Measurements from ENCODE around the gene HOXD10.

HOXD10 gene

GRCh38 chr2:176114120-176114929 lies 2.3 kb upstream of the HOXD10 start:
- no peak for TF ChIP-seq Cebpa-rat (IDR thresholded peaks at IDR 0.05)
- no peaks in the 10 kb centered on the region for H3K36me3 ChIP-seq
- H3K4me2 ChIP-seq: no peak overlapping the region
- peaks cover 92% of the 10 kb centered on the region for H4K20me1 ChIP-seq
- no peak overlapping the region for H3K4me3 ChIP-seq
- no peaks in the 10 kb centered on the region for H3K4me1 ChIP-seq
- H3K9me3 ChIP-seq: peaks cover 62% of the 10 kb centered on the region
- no peak overlapping the region for H3K27ac ChIP-seq
- peaks cover 100% of the 10 kb centered on the region for H3K27me3 ChIP-seq
- H3K9ac ChIP-seq: no peak overlapping the region

GRCh38 chr2:176114930-176115625 lies 1.5 kb upstream of the HOXD10 start:
- peaks cover 100% of the 10 kb centered on the region for H3K27me3 ChIP-seq

GRCh38 chr2:176117162-176117822 lies 714 bp downstream of the HOXD10 start:
- H3K9ac ChIP-seq: no peak overlapping the region
- no peak for TF ChIP-seq Cebpa-rat (IDR thresholded peaks at IDR 0.05)
- no peak overlapping the region for H3K4me2 ChIP-seq
- peaks cover 100% of the 10 kb centered on the region for H3K27me3 ChIP-seq
- peaks cover 90% of the 10 kb centered on the region for H4K20me1 ChIP-seq
- H3K4me1 ChIP-seq: no peaks in the 10 kb centered on the region
- 0 out of 2 replicates have a peak overlapping the region, but pooled peaks have one; percentile 2 for H3K4me3 ChIP-seq
- H3K36me3 ChIP-seq: no peaks in the 10 kb centered on the region
- peaks cover 74% of the 10 kb centered on the region for H3K9me3 ChIP-seq
- no peak overlapping the region for H3K27ac ChIP-seq

More at GRCh38 chr2:176114930-176115625, 1.5 kb upstream of the HOXD10 start:
- Histone ChIP-seq H3K4me3 (no peak overlapping the region), H3K4me1 (no peaks in the 10 kb centered on the region), H3K4me2 (no peak overlapping the region), H3K9ac (no peak overlapping the region), H3K27ac (no peak overlapping the region), H4K20me1 (peaks cover 90% of the 10 kb centered on the region), H3K36me3 (no peaks in the 10 kb centered on the region), H3K9me3 (peaks cover 62% of the 10 kb centered on the region)
- no peak for TF ChIP-seq Cebpa-rat (IDR thresholded peaks at IDR 0.05)

- H3K36me3 ChIP-seq: no peaks in the 10 kb centered on the region
- H3K27ac ChIP-seq: no peak overlapping the region
- peaks cover 90% of the 10 kb centered on the region for H4K20me1 ChIP-seq
- peaks cover 100% of the 10 kb centered on the region for H3K27me3 ChIP-seq
- no peak for TF ChIP-seq Cebpa-rat (IDR thresholded peaks at IDR 0.05)
- peaks cover 74% of the 10 kb centered on the region for H3K9me3 ChIP-seq
- no peaks in the 10 kb centered on the region for H3K4me1 ChIP-seq
- no peak overlapping the region for H3K4me2 ChIP-seq
- no peak overlapping the region for H3K9ac ChIP-seq
- H3K4me3 ChIP-seq: 0 out of 2 replicates have a peak overlapping the region, but pooled peaks have one; percentile 2
These were observed 1.3 kb downstream of the HOXD10 start for GRCh38 chr2:176117823-176118371.

GRCh38 chr2:176118601-176119339 lies 2.2 kb downstream of the HOXD10 start:
- Histone ChIP-seq H3K4me3 (no peak overlapping the region), H3K9me3 (peaks cover 78% of the 10 kb centered on the region), H3K27ac (no peak overlapping the region), H3K4me1 (no peaks in the 10 kb centered on the region), H3K9ac (no peak overlapping the region), H3K36me3 (no peaks in the 10 kb centered on the region), H4K20me1 (peaks cover 93% of the 10 kb centered on the region), H3K27me3 (peaks cover 100% of the 10 kb centered on the region), H3K4me2 (no peak overlapping the region)
- TF ChIP-seq Cebpa-rat (IDR thresholded peaks at IDR 0.05): no peak

GRCh38 chr2:176120364-176121189 lies 4.0 kb downstream of the HOXD10 start:
- Histone ChIP-seq H3K9ac (no peak overlapping the region), H3K4me2 (no peak overlapping the region), H3K27ac (no peak overlapping the region), H3K9me3 (peaks cover 67% of the 10 kb centered on the region), H4K20me1 (peaks cover 96% of the 10 kb centered on the region), H3K36me3 (no peaks in the 10 kb centered on the region), H3K4me1 (no peaks in the 10 kb centered on the region), H3K4me3 (no peak overlapping the region), H3K27me3 (peaks cover 100% of the 10 kb centered on the region)
- no peak for TF ChIP-seq Cebpa-rat (IDR thresholded peaks at IDR 0.05)

- Histone ChIP-seq H3K36me3 (no peaks in the 10 kb centered on the region), H3K27ac (no peak overlapping the region), H3K4me2 (no peak overlapping the region), H3K4me1 (no peaks in the 10 kb centered on the region), H3K9ac (no peak overlapping the region), H4K20me1 (peaks cover 96% of the 10 kb centered on the region), H3K4me3 (no peak overlapping the region; the same call in 1 of the 2 replicates), H3K9me3 (peaks cover 59% of the 10 kb centered on the region), H3K27me3 (peaks cover 100% of the 10 kb centered on the region)
- no peak for TF ChIP-seq Cebpa-rat (IDR thresholded peaks at IDR 0.05)
These were observed 4.8 kb downstream of the HOXD10 start for GRCh38 chr2:176121190-176122051.

Data from BLaER1 (cell line).